Gastrocnemius medialis (tissue), 4 donors: Measurements from ENCODE around the gene KLK15.

Experiments used
- CTCF ChIP-seq, 5 experiments: fragments of 450-650 bp in 3 of 5; fragments of 200-600 bp in 2 of 5; sonication (generic) in 2 of 5; IDR thresholded peaks in 4 of 5; conservative IDR thresholded peaks in 1 of 5; 1 replicate in 4 of 5; 2 replicates in 1 of 5; pipeline ENCODE4 v1.5.1; 2016 to 2019; ENCODE audit warnings: antibody characterized with exemption in 5 of 5, mild to moderate bottlenecking in 3 of 5, moderate library complexity in 3 of 5
- POLR2A ChIP-seq, 2 donors: fragments of 450-650 bp; IDR thresholded peaks; one replicate each; pipeline ENCODE4 v1.6.1; 2017; ENCODE audit warnings: antibody characterized with exemption in 2 of 2, mild to moderate bottlenecking in 2 of 2, moderate library complexity in 2 of 2

GRCh38 chr19:50875795-50876422, 42.5 kb upstream of the KLK15 start:
- TF ChIP-seq CTCF (IDR thresholded peaks at IDR 0.05 in 4 of 5, conservative IDR thresholded peaks at IDR 0.05 in 1 of 5) (no peak), POLR2A (IDR thresholded peaks at IDR 0.05) (no peak)
